Tibial nerve (tissue), 3 donors: ENCODE measurements around the gene MAML3.

Source experiments
- POLR2A ChIP-seq, 2 donors: fragments of 450-650 bp; IDR thresholded peaks; one replicate each; pipeline ENCODE4 v1.6.1; 2017; ENCODE audit warnings: antibody characterized with exemption in 2 of 2, mild to moderate bottlenecking in 2 of 2, moderate library complexity in 2 of 2
- TF ChIP-seq, protein P1 (sequence below), 5 experiments: fragments of 200-600 bp in 3 of 5; fragments of 450-650 bp in 2 of 5; sonication (generic) in 3 of 5; IDR thresholded peaks; one replicate each; pipeline ENCODE4 v1.5.1; 2016 to 2019; ENCODE audit warnings: antibody characterized with exemption in 5 of 5, mild to moderate bottlenecking in 3 of 5, moderate library complexity in 2 of 5

DNA sequence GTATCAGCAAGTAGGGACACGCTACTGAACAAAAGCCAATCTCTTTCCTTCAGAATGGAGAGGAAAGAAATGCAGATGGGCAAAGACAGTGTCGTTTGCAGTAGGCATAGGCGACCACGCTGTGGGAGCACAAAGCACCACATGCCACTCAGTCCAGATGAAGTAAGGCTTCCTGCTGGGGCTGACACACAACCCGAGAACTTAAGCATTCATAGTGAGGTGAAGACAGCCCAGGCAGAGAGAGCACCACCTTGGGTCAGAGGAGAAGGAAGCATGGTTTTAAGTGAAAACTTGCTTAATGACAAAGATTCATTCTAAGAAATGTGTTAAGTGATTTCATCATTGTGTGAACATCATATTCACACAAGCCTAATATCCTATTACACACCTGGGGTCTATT lies 249.6 kb downstream of the MAML3 start:
- TF ChIP-seq, protein P1, sequence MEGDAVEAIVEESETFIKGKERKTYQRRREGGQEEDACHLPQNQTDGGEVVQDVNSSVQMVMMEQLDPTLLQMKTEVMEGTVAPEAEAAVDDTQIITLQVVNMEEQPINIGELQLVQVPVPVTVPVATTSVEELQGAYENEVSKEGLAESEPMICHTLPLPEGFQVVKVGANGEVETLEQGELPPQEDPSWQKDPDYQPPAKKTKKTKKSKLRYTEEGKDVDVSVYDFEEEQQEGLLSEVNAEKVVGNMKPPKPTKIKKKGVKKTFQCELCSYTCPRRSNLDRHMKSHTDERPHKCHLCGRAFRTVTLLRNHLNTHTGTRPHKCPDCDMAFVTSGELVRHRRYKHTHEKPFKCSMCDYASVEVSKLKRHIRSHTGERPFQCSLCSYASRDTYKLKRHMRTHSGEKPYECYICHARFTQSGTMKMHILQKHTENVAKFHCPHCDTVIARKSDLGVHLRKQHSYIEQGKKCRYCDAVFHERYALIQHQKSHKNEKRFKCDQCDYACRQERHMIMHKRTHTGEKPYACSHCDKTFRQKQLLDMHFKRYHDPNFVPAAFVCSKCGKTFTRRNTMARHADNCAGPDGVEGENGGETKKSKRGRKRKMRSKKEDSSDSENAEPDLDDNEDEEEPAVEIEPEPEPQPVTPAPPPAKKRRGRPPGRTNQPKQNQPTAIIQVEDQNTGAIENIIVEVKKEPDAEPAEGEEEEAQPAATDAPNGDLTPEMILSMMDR (IDR thresholded peaks at IDR 0.05), result no peak
- no peak for TF ChIP-seq POLR2A (IDR thresholded peaks at IDR 0.05)
